Head of caudate nucleus (tissue), 42 donors: ENCODE results near the gene DIP2C.
A peak's percentile ranks its signal among the peaks of the same experiment; 100 is the strongest.
"Not testable (repeated sequence)": the region's sequence is repeated elsewhere in the genome, so short reads cannot be mapped to it uniquely, and the experiment has no call there.

Source experiments
- DNase-seq, 42 donors: peaks; one replicate each; pipeline versions ENCODE4 v3.0.0 to v3.0.0-alpha.2; 2020 to 2021; ENCODE audit warnings: mixed read lengths in 7 of 42
- intact Hi-C: fragments of 100-400 bp; cut with DNase I; formaldehyde crosslinking; loops from one replicate; pipeline ENCODE4 v1.15.0; 2022

DIP2C gene

DNA sequence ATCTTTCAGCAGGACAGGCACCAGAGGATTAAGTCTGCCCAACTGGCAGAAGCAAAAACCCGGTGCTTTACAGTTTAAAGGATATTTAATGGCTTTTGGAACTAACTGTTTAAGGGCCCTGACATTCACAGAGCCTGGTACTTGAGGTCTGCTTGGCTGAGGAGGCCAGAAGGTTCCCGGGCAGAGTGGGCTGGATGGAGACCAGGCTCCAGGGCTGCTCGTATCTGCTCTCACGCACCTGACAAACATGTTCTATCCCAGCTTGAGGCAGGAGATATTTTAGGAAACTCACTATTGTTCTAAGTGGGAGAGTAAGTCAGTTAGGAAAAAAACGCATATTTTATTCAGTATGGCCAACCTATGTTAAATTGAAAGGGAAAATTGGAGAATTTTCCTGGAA lies 410.8 kb downstream of the DIP2C start:
- intact Hi-C loops: no loop called here
- DNase-seq: no peak

DNA sequence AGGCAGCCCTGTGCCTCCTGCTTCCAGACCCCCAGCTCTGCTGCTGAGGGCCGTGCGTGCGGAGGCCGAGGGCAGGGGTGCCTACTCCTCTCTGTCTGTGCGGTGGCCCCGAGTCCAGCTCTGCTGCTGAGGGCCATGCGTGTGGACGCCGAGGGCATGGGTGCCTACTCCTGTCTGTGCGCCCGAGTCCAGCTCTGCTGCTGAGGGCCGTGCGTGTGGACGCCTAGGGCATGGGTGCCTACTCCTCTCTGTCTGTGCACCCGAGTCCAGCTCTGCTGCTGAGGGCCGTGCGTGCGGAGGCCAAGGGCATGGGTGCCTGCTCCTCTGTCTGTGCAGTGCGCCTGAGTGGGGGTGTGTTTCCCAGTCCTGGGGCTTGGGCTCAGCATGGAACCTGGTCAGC lies 411.5 kb downstream of the DIP2C start:
- DNase-seq: no peak
- intact Hi-C loops: no loop called here

DNA sequence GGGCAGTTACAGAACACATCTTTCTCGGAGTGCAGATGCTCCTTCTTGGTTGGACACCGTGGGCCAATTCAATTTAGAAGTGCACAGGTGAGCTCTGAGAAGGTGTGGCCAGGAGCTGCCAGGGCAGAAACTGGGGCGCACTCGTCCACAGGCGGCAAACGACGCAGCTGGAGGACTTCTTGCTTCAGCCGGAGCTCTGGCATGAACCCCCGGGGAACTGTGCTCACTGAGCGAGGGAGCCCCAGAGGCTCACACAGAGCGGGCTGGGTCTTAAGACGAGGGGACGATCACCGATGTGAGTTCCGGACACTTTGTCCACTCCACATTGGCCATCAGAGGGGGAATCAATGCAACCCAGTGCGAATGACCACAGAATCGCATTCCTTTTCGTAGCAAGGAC lies 413.8 kb downstream of the DIP2C start:
- DNase-seq: peak in 1 of 42 donors; percentile 25
- intact Hi-C loops: no loop called here

DNA sequence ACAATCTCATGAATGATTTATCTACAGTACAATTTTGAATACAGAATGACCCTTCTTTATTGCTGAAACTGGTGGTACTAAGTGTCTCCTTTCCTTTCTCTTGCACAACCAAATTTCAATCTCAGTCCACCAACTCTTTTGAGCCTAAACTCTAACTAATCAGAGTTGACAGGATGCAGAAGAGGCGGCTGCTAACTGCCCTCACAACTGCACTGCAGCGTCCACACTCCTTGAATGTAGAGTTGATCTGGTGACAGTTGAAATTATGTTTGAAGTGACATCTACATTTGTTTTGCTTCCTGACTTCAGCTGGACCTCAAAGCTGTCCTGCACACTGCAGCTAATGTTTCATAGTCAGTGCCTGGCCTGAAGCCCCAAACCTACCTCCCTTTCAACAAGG lies 414.6 kb downstream of the DIP2C start:
- DNase-seq: peak in 1 of 42 donors; percentile 31
- intact Hi-C loops: no loop called here

DNA sequence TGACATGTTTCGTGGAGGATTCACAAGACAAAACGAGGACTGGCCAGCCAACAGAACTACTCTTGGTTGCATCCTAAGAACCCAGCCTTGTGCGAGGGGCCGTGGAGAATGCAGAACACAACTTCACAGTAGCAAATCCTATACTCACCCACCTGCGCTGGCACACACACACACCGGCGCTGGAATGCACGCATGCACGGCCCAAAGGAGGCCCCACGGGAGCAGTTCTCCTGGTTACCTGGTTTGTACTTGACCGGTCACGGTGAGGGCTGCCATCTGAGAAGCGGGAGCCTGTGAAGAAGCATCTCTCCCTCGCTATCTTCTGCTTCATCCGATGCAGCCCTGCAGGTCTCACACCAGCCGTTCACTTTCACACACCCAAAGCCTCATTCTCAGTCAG lies 416.4 kb downstream of the DIP2C start:
- intact Hi-C loops: no loop called here
- no peak for DNase-seq

DNA sequence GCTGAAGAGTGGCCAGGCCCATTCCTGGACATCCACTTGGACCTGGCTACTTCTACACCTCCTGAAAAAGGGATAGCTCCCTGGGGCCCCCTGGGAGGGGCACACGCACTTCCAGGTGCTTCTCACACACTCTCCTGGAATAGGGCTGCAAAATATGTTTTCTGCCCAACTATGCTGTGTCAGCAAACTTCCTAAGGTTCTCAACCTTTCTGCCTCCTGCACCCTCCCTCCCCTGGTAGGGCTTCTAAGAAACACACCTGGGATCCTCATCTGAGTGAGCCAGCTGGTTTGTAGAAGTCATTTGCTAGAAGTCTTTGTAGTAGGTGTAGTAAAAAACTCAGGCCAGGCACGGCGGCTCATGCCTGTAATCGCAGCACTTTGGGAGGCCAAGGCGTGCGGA lies 417.7 kb downstream of the DIP2C start:
- intact Hi-C loops: no loop called here
- no peak for DNase-seq

DNA sequence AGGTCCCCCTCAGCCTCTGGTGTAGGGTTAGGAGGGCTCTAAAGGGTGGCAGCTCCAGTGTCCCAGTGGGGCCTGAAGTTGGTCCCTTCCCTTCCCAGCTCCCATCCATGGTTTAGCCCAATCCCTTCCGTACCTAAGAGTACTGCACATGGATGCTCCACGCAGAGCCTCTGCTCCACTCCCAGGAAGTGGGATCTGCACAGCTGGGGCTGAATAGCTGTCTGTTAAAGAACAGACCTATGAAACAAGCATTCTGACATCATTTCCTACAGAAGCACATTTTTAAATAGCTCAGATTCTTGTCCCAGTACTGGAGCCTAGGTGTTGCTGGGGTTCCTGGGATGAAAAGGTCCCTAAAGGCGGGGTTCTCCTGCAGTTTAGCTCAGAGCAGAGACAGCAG lies 418.3 kb downstream of the DIP2C start:
- intact Hi-C loops: no loop called here
- no peak for DNase-seq

DNA sequence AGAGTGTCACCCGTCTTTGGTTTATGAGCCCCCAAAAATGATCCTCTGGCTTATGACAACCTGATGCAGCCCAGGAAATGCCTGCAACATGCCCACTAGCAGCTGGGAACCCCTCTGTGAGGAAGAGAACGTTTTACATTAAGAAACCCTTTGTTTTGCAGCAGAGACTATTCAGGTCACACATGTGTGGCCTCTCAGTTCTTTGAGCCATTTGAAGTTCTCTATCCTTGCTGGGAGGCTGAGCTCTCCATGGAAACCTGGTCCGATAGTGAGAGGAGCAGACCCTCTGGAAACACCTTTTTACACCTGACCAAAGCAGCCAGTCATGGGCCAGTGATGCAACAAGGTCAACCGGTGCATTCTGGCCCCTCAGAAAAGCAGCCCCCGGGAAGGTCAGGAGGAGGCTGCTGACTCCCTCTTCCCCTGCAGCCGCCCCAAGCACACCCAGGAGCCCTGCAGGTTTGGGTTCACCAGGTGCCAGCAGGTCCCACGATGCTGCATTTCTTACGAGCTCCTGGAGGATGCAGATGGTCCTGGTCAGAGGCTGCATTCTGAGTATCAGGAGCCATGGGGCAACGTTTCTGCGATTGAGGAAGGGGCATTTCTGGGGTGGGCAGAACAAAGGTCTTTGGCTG lies 419.9 kb downstream of the DIP2C start:
- no peak for DNase-seq
- intact Hi-C loops: no loop called here

DNA sequence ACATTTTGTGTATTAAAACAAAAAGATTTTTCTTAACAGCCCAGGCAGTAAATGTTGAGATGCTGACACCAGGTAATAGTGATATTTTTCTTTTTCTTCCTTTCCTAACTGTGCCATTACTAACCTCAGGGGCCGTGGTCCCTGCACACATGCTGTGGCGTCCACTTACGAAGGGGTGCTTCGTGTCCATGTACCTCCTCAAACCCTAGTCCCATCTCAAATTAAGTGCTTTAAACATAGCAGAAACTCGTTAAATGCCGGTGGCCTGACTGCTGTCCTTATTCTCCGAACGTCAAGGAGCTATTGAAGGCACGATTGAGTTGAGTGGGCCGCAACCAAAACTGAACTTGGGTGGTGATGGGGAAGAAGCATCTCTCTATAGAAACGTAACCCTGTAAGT lies 421.8 kb downstream of the DIP2C start:
- intact Hi-C loops: no loop called here
- no peak for DNase-seq

DNA sequence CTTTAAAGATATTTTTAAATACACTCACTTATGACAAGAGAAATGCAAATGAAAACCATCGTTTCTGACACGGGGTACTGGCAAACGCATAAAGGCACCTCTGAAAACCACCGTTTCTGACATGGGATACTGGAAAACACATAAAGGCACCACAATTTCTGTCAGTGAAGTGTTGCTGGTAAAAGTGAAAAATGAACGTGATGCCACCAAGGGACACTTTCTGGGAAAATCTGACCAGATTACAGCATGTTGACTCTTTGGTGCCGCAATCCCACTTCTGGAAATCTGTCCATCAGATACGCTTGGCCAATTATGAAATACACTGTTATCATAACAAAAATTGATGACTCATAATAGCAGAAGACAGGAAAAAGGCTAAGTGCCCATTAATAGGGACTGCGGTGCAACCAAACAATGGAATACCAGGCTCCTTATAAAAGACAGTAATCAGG lies 422.5 kb downstream of the DIP2C start:
- intact Hi-C loops: no loop called here
- DNase-seq: no peak

DNA sequence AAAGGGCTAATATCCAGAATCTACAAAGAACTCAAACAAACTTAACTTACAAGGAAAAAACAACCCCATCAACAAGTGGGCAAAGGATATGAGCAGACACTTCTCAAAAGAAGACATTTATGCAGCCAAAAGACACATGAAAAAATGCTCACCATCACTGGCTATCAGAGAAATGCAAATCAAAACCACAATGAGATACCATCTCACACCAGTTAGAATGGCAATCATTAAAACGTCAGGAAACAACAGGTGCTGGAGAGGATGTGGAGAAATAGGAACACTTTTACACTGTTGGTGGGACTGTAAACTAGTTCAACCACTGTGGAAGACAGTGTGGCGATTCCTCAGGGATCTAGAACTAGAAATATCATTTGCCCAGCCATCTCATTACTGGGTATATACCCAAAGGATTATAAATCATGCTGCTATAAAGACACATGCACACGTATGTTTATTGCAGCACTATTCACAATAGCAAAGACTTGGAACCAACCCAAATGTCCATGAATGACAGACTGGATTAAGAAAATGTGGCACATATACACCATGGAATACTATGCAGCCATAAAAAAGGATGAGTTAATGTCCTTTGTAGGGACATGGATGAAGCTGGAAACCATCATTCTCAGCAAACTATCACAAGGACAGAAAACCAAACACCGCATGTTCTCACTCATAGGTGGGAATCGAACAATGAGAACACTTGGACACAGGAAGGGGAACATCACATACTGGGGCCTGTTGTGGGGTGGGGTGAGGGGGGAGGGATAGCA lies 423.5 kb downstream of the DIP2C start:
- DNase-seq, intact Hi-C loops: not testable (repeated sequence)

DNA sequence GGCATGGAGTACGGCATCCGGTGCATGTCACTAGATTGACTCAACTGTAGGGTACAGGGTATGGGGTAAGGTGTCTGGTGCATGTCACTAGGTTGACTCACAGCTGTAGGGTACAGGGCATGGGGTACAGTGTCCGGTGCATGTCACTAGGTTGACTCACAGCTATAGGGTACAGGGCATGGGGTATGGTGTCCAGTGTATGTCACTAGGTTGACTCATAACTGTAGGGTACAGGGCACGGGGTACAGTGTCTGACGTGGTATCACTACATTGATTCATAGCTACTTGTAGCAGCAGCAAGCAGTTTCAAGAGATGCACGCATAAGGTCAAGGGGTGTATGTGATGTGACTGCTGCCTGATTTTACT lies 424.4 kb downstream of the DIP2C start:
- intact Hi-C loops, DNase-seq: not testable (repeated sequence)

DNA sequence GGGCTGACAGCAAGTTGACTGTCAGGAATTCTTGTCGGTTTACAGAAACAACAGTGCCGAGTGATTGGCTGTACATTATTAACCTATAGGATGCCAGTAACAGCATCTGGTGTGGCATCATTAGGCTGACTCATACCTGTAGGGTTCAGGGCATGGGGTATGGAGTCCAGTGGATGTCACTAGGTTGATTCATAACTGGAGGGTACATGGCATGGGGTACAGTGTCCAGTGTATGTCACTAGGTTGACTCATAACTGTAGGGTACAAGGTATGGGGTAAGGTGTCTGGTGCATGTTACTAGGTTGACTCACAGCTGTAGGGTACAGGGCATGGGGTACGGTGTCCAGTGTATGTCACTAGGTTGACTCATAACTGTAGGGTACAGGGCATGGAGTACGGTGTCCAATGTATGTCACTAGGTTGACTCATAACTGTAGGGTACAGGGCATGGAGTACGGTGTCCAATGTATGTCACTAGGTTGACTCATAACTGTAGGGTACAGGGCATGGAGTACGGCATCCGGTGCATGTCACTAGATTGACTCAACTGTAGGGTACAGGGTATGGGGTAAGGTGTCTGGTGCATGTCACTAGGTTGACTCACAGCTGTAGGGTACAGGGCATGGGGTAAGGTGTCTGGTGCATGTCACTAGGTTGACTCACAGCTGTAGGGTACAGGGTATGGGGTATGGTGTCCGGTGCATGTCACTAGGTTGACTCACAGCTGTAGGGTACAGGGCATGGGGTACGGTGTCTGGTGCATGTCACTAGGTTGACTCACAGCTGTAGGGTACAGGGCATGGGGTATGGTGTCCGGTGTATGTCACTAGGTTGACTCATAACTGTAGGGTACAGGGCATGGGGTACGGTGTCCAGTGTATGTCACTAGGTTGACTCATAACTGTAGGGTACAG lies 425.1 kb downstream of the DIP2C start:
- intact Hi-C loops, DNase-seq: not testable (repeated sequence)

DNA sequence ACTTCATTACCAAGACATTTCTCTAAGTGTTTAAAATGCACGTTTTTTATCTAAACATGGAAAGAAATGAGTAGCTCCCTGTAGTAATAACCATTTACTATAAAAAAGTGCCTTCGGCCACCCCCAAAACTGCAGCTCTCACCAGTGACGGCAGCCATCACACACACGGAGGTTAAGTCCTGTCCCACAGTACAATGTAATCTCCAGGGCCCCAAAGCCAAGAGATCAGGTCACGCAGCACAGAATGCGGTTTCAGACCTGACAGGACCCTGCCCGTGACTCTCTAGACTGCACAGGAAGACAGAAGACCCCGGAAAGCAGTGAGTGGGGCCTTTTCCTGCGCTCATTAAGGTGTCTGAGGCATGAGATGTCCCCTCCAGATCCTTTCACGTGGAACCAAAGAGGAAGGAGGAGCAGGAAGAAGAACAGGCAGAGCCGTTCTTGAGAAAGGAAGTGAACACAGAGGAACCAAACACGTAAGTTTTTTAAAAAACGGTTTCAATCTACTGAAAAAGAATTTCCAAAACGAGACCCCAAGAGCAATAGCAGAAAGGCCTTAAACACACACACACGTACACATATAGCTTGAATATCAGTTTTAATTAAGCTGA lies 428.5 kb downstream of the DIP2C start:
- intact Hi-C loops: no loop called here
- DNase-seq: no peak

DNA sequence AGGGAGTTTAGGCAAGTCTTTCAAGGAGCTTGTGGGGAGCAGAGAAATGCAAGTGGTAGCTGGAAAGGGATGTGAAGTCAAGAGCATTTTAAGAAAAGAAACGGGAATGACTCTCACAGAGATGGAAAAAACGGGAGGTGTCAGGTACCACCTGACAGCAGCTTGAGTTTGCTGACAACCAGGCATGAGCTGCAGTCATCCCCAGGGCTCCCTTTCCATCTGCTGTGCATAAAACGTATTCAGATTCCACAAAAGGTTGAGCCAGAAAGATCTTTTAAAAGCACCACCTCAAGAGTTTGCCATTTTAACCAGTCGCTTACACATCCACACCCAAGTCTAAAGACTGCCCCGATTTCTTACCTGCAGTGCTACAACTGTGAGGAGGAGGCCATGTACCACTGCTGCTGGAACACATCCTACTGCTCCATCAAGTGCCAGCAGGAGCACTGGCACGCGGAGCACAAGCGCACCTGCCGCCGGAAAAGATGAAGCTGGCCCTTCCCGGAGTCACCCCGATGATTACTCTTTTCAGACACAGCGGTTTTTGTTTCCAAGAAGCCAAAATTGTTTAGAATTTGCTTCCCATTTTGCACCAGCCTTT lies 437.4 kb downstream of the DIP2C start:
- intact Hi-C loops: no loop called here
- peak in 15 of 42 donors; percentile 19 to 60 (median 33) for DNase-seq

DNA sequence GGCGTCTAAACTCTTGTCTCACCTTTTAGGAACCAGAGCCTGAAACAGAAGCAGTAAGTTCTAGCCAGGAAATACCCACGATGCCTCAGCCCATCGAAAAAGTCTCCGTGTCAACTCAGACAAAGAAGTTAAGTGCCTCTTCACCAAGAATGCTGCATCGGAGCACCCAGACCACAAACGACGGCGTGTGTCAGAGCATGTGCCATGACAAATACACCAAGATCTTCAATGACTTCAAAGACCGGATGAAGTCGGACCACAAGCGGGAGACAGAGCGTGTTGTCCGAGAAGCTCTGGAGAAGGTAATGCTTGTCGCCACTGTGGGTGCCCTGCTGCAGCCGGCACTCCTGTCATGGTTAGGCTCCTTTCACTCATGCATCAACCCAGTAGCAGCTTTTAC lies 441.2 kb downstream of the DIP2C start:
- intact Hi-C loops: no loop called here

DNA sequence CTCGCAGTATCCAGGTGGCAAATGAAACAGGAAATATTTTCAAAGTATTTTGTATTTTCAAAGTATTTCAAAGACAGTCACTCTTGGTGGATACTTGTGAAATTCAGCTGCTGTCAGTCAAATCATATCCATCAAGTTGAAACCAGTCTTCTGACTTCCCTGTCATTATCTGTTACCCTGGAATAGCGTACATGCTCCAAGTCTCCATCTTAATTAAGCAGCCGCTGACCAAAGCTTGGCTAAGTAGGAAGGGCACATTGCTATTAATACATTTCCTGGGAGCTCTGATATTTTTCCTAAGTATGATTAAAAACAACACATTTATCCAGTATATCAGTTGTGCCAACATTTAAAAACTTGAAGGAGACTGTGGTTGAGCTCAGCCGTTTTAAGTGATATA lies 442.0 kb downstream of the DIP2C start:
- intact Hi-C loops: no loop called here
- no peak for DNase-seq

More for the DNA sequence above, 441.2 kb downstream of the DIP2C start:
- peak in 1 of 42 donors; percentile 37 for DNase-seq

DNA sequence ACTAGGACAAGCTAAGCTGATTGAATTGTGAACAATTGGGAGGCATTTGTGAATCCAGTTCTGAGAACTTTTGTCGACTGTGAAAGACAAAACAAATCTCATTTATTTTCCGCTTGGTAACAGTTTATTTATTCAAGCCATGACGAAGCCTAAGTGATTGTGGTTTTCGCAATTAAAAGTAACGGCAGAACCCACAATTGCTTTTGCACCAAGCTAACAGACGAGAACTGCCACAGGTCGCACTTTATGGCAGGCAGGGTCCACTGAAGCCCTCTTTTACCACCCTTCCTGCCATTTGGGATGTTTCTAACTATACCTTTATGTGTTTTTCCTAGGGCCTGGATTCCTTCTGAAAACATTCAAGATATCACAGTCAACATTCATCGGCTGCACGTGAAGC lies 443.0 kb downstream of the DIP2C start:
- intact Hi-C loops: no loop called here

DNA sequence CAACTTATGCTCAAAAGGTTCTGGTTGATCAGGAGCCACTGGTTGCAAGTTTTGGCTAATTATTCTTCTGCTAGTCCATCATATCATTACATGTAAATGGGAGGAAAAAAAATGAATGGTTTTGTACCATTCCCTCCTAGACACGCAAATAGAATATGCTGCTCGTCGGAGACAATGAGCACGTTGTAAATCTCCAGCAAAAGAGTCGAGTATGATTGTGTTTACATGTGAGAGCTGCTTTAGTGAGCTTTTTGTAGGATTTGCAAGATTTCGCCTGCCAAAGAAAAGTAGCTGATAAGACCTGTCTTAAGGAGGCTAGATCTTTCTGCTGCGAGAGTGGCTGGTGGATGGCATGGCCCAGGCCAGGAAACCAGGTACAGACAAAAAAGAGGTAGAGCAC lies 445.2 kb downstream of the DIP2C start:
- intact Hi-C loops: no loop called here
- DNase-seq: peak in 1 of 42 donors; percentile 25

More for the DNA sequence above, 443.0 kb downstream of the DIP2C start:
- no peak for DNase-seq
